HG03175 (cell line): ENCODE results near the gene CALHM1.
A peak's percentile ranks its signal among the peaks of the same experiment; 100 is the strongest.

Experiments
- ATAC-seq: cut with Tn5 transposase; IDR thresholded peaks from one replicate; pipeline ENCODE4 v1.9.1; 2021; ENCODE audit warnings: mild to moderate bottlenecking, moderate library complexity; ENCODE audit not compliant: unreplicated experiment

CALHM1 gene

GRCh38 chr10:103456074-103456660 lies 2.5 kb downstream of the CALHM1 start:
- no peak for ATAC-seq

- no peak for ATAC-seq
Measured at GRCh38 chr10:103455235-103455634, 3.5 kb downstream of the CALHM1 start.

GRCh38 chr10:103454026-103454425 lies 4.7 kb downstream of the CALHM1 start:
- ATAC-seq: no peak

GRCh38 chr10:103452506-103453230 lies 6.0 kb downstream of the CALHM1 start:
- ATAC-seq: no peak

- peak; percentile 76 for ATAC-seq
Measured at GRCh38 chr10:103451831-103452505, 6.7 kb downstream of the CALHM1 start, which contains the start of gene CALHM2. Gene CALHM2, minus strand, starts transcription at chr10:103452370. Its CDS starts 2,429 bp downstream, at chr10:103449941.

- ATAC-seq: no peak
Measured at GRCh38 chr10:103451091-103451813, 7.4 kb downstream of the CALHM1 start.

GRCh38 chr10:103450201-103450695 lies 8.5 kb downstream of the CALHM1 start:
- ATAC-seq: no peak

GRCh38 chr10:103449208-103450144 lies 9.2 kb downstream of the CALHM1 start:
- no peak for ATAC-seq

- no peak for ATAC-seq
Measured at GRCh38 chr10:103448746-103449145, 10.0 kb downstream of the CALHM1 start.

GRCh38 chr10:103447187-103447586 lies 11.5 kb downstream of the CALHM1 start:
- ATAC-seq: no peak

GRCh38 chr10:103445767-103446567 lies 12.7 kb downstream of the CALHM1 start:
- ATAC-seq: no peak

- ATAC-seq: no peak
Measured at GRCh38 chr10:103445366-103445765, 13.3 kb downstream of the CALHM1 start.

- no peak for ATAC-seq
Measured at GRCh38 chr10:103444478-103444877, 14.2 kb downstream of the CALHM1 start.

- ATAC-seq: no peak
Measured at GRCh38 chr10:103443475-103444185, 15.1 kb downstream of the CALHM1 start.

GRCh38 chr10:103442031-103442461 lies 16.7 kb downstream of the CALHM1 start:
- ATAC-seq: no peak

GRCh38 chr10:103441611-103442010 lies 17.1 kb downstream of the CALHM1 start:
- no peak for ATAC-seq

- no peak for ATAC-seq
Measured at GRCh38 chr10:103441206-103441605, 17.5 kb downstream of the CALHM1 start.

GRCh38 chr10:103440416-103440815 lies 18.3 kb downstream of the CALHM1 start:
- no peak for ATAC-seq

- no peak for ATAC-seq
Measured at GRCh38 chr10:103439776-103440175, 18.9 kb downstream of the CALHM1 start.
